H1 (cell line): ENCODE results near the gene DIPK1C. TPM values are rescaled to one million over a fixed set of nuclear protein-coding genes. Genes with fewer than 3 reads are reported as not detected.

Experiments used
- ASH2L ChIP-seq: fragments of 200-600, 300-600 bp; sonication (generic); IDR thresholded peaks from one replicate; pipeline ENCODE4 v1.7.1; 2017; ENCODE audit warnings: low read length
- BACH1 ChIP-seq: IDR thresholded peaks from 2 replicates; pipeline ENCODE4 v1.6.1; 2012; ENCODE audit warnings: low read length, improper control_type of control experiment
- JUND ChIP-seq: IDR thresholded peaks from 2 replicates; pipeline ENCODE4 v1.6.1; 2011; ENCODE audit warnings: mild to moderate bottlenecking, improper control_type of control experiment, low read length
- KDM4A ChIP-seq: IDR thresholded peaks from one replicate; pipeline ENCODE4 v1.7.1; 2012; ENCODE audit warnings: low read depth, mild to moderate bottlenecking, moderate library complexity, low read length, inconsistent platforms; ENCODE audit not compliant: severe bottlenecking
- PHF8 ChIP-seq: fragments of 200-600 bp; sonication (generic); conservative IDR thresholded peaks from 2 replicates; pipeline ENCODE4 v1.7.1; 2012; ENCODE audit warnings: low read depth, mild to moderate bottlenecking, inconsistent platforms, low read length, moderate library complexity
- RBBP5 ChIP-seq: IDR thresholded peaks from 2 replicates; pipeline ENCODE4 v1.7.1; 2012; ENCODE audit warnings: low read depth, mild to moderate bottlenecking, inconsistent platforms, low read length, moderate library complexity, borderline replicate concordance
- RXRA ChIP-seq: IDR thresholded peaks from 2 replicates; pipeline ENCODE4 v1.6.1; 2011; ENCODE audit warnings: low read depth, mild to moderate bottlenecking, low read length, moderate library complexity; ENCODE audit not compliant: insufficient read depth
- polyA plus RNA-seq, 7 experiments: library from polyadenylated mRNA; depleted of rRNA in 3 of 7; stranded (reverse) in 5 of 7; unstranded in 2 of 7; fragments of >200 nt in 5 of 7; fragments of 200-250 nt in 2 of 7; gene quantifications; 1 replicate in 5 of 7; 2 replicates in 1 of 7; 4 replicates in 1 of 7; pipeline versions ENCODE4 v1.2.1 to v1.2.3, GENCODE V29; 2011 to 2013; ENCODE audit warnings: missing spikeins in 2 of 7, mixed read lengths in 2 of 7
- total RNA-seq: library from RNA; stranded (reverse); fragmentation: NEBNext Ultra II Directional; extraction: Animal tissue kit (Norgen Biotek cat#: 25700); gene quantifications from 2 replicates; pipeline ENCODE4 v1.2.1, GENCODE V29; 2021

Gene DIPK1C
- total and polyA plus RNA-seq, 2 of the 8 experiments (the other 6 are each of a cell fraction or from before 2014, with no cell fraction given) = 0.08 TPM; not detected in 1

DNA sequence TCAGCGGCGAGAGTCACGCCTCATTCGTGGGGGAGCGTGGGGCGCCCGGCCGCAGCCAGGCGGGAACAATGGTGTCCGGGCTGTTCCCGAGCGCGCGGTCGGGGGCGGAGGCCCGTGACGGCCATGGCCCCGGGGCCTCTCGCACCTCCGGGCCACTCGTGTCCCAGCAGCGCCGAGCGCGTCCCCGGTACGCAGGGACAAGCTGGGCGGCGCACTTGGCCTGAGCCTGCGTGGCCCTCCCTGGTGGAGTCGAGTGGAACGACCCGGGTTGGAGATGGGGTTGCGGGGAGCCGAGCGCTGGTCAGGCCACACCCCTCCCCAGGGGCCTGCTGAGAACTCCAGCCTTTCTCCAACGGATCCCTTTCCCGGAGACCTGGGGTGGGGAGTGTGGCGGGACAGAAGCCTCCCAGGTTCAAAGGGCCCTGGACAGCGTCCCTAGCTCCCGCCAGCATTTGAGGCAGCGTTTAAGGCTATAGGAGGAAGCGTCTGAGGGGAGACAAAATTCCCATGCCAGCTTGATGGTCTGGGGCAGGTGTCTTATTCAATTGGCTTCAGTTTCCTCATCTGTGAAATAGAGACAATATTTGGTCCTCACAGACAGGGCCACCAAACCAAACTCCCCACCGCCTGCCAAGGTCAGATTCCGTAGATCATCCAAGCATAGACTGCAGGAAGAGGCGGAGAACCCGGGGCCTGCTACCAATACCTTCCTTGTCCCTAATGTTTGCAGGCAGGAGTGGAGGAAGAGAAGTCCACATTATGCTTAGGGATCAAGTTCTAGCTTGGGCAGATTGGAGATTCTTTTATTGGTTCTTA is 39.6 kb upstream of the DIPK1C start (continued):
- peak; percentile 54 for TF ChIP-seq KDM4A
- no peak for TF ChIP-seq RBBP5
- TF ChIP-seq BACH1 = no peak
- TF ChIP-seq PHF8 = peak; percentile 66
- peak; percentile 70 for TF ChIP-seq ASH2L
- TF ChIP-seq JUND = no peak
- no peak for TF ChIP-seq RXRA
